SU-DHL-6 (cell line): ENCODE results near the gene ACO2.
"Not testable (repeated sequence)": the region's sequence is repeated elsewhere in the genome, so short reads cannot be mapped to it uniquely, and the experiment has no call there.

ENCODE experiments used
- EZH2phosphoT487 ChIP-seq: fragments of 200-600 bp; sonication (generic), shearing (Covaris generic); conservative IDR thresholded peaks from 2 replicates; pipeline ENCODE4 v1.6.1; 2018; ENCODE audit warnings: mild to moderate bottlenecking, antibody characterized with exemption, low read length, moderate library complexity, mixed read lengths
- TF ChIP-seq, protein P1 (sequence below): fragments of 200-600 bp; sonication (generic); IDR thresholded peaks from one replicate; pipeline ENCODE4 v1.5.1; 2017; ENCODE audit warnings: antibody characterized with exemption, mild to moderate bottlenecking, low read length, moderate library complexity; ENCODE audit not compliant: insufficient read depth, poor library complexity, severe bottlenecking

GRCh38 chr22:41440511-41440910, 28.4 kb upstream of the ACO2 start:
- TF ChIP-seq, protein P1, sequence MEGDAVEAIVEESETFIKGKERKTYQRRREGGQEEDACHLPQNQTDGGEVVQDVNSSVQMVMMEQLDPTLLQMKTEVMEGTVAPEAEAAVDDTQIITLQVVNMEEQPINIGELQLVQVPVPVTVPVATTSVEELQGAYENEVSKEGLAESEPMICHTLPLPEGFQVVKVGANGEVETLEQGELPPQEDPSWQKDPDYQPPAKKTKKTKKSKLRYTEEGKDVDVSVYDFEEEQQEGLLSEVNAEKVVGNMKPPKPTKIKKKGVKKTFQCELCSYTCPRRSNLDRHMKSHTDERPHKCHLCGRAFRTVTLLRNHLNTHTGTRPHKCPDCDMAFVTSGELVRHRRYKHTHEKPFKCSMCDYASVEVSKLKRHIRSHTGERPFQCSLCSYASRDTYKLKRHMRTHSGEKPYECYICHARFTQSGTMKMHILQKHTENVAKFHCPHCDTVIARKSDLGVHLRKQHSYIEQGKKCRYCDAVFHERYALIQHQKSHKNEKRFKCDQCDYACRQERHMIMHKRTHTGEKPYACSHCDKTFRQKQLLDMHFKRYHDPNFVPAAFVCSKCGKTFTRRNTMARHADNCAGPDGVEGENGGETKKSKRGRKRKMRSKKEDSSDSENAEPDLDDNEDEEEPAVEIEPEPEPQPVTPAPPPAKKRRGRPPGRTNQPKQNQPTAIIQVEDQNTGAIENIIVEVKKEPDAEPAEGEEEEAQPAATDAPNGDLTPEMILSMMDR, result not testable (repeated sequence)
- not testable (repeated sequence) for TF ChIP-seq EZH2phosphoT487
